ENCODE results near the gene EDIL3.

DNA sequence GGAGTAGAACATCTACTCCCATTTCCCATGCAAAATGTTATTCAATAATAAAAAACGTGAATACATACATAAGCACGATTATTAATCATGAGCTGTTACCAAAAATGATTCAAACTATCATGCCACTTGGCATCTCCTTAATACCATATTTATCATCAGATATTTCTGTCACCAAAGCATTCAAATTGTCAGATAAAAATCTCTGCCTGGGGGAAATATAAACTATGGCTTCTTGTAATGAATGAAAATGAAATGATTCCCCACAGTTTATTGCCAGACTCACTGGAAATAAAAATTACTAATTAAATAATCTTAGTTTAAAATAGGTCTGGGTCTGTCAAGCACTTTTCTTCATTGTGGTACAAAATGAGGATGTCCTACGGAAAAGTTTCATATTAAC, 265.4 kb downstream of the EDIL3 start:
- TF ChIP-seq POLR2A (IDR thresholded peaks at IDR 0.05) (no peak), EP300 (IDR thresholded peaks at IDR 0.05) (no peak), POLR2AphosphoS5 (IDR thresholded peaks at IDR 0.05) (no peak)
- TF ChIP-seq, protein P1, sequence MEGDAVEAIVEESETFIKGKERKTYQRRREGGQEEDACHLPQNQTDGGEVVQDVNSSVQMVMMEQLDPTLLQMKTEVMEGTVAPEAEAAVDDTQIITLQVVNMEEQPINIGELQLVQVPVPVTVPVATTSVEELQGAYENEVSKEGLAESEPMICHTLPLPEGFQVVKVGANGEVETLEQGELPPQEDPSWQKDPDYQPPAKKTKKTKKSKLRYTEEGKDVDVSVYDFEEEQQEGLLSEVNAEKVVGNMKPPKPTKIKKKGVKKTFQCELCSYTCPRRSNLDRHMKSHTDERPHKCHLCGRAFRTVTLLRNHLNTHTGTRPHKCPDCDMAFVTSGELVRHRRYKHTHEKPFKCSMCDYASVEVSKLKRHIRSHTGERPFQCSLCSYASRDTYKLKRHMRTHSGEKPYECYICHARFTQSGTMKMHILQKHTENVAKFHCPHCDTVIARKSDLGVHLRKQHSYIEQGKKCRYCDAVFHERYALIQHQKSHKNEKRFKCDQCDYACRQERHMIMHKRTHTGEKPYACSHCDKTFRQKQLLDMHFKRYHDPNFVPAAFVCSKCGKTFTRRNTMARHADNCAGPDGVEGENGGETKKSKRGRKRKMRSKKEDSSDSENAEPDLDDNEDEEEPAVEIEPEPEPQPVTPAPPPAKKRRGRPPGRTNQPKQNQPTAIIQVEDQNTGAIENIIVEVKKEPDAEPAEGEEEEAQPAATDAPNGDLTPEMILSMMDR (IDR thresholded peaks at IDR 0.05) = no peak

Measured in upper lobe of left lung (tissue), 4 donors.